Upper lobe of right lung (tissue), 1 donor: Measurements from ENCODE around the gene ATF6. TPM values are rescaled to one million over a fixed set of nuclear protein-coding genes. Genes with fewer than 3 reads are reported as not detected.

Experiments
- ATAC-seq: fragments of 200-7000 bp; cut with Tn5 transposase; one replicate; pipeline ENCODE4 v1.9.1; 2020; ENCODE audit warnings: mild to moderate bottlenecking, moderate library complexity
- DNase-seq: peaks from one replicate; pipeline ENCODE4 v3.0.0-alpha.2; 2020
- H3K27ac ChIP-seq: fragments of 200-600 bp; one replicate; pipeline ENCODE4 v1.8.0; 2022
- H3K27me3 ChIP-seq: fragments of 200-600 bp; one replicate; pipeline ENCODE4 v1.8.0; 2022; ENCODE audit warnings: mild to moderate bottlenecking
- H3K36me3 ChIP-seq: fragments of 200-600 bp; one replicate; pipeline ENCODE4 v1.8.0; 2022
- H3K4me1 ChIP-seq: fragments of 200-600 bp; one replicate; pipeline ENCODE4 v1.8.0; 2022
- H3K4me3 ChIP-seq: fragments of 200-600 bp; one replicate; pipeline ENCODE4 v1.8.0; 2022; ENCODE audit warnings: mild to moderate bottlenecking
- H3K9me3 ChIP-seq: fragments of 200-600 bp; one replicate; pipeline ENCODE4 v1.8.0; 2022
- intact Hi-C: fragments of 100-400 bp; cut with DNase I; formaldehyde crosslinking; loops from one replicate; pipeline ENCODE4 v1.11.0; 2022
- total RNA-seq: library from RNA; stranded (reverse); fragmentation: NEBNext Ultra II Directional; extraction: Animal tissue kit (Norgen Biotek cat#: 25700); gene quantifications from one replicate; pipeline ENCODE4 v1.2.1, GENCODE V29; 2021
- TF ChIP-seq, protein P1 (sequence below): fragments of 200-600 bp; IDR thresholded peaks from one replicate; pipeline ENCODE4 v1.8.0; 2022; ENCODE audit warnings: antibody characterized with exemption
- donor health status: DM: no; HTN: yes; CAD: no; lungs with severe emphysema.

Gene ATF6
- total RNA-seq, 1 donor from 2014 or later: 32.0 TPM

DNA sequence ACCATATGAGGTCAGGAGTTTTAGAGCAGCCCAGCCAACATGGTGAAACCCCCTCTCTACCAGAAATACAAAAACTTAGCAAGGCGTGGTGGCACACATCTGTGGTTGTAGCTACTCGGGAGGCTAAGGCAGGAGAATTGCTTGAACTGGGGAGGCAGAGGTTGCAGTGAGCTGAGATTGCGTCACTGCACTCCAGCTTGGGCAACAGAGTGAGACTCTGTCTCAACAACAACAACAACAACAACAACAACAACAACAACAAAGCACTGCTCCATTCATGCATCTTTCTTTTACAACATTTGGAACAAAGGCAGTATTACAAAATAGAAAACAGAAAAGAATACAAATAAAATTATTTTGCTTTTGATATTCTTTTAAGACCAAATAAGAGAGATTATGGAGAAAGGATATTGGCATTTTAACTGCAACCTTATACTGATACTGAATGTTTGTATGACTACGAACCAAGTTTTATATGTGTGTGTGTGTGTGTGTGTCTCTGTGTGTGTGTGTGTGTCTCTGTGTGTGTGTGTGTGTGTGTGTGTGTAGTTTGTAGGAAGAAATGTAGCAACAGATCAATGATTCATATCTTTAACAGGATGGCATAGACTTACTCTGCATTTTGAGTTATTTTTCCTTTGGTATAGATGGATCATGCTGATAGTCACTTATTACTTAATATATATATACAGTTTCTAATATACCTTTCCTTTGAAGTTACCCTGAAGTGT is 24.6 kb downstream of the ATF6 start:
- intact Hi-C loops: no loop called here
- H3K4me3 ChIP-seq: no peak overlapping the region
- DNase-seq (no peak), ATAC-seq (no peak)
- H3K9me3 ChIP-seq: no peaks in the 10 kb centered on the region
- no peaks in the 10 kb centered on the region for H3K4me1 ChIP-seq
- no peak overlapping the region for H3K27ac ChIP-seq
- H3K36me3 ChIP-seq: peaks cover 95% of the 10 kb centered on the region
- no peaks in the 10 kb centered on the region for H3K27me3 ChIP-seq
- TF ChIP-seq, protein P1, sequence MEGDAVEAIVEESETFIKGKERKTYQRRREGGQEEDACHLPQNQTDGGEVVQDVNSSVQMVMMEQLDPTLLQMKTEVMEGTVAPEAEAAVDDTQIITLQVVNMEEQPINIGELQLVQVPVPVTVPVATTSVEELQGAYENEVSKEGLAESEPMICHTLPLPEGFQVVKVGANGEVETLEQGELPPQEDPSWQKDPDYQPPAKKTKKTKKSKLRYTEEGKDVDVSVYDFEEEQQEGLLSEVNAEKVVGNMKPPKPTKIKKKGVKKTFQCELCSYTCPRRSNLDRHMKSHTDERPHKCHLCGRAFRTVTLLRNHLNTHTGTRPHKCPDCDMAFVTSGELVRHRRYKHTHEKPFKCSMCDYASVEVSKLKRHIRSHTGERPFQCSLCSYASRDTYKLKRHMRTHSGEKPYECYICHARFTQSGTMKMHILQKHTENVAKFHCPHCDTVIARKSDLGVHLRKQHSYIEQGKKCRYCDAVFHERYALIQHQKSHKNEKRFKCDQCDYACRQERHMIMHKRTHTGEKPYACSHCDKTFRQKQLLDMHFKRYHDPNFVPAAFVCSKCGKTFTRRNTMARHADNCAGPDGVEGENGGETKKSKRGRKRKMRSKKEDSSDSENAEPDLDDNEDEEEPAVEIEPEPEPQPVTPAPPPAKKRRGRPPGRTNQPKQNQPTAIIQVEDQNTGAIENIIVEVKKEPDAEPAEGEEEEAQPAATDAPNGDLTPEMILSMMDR: no peak

DNA sequence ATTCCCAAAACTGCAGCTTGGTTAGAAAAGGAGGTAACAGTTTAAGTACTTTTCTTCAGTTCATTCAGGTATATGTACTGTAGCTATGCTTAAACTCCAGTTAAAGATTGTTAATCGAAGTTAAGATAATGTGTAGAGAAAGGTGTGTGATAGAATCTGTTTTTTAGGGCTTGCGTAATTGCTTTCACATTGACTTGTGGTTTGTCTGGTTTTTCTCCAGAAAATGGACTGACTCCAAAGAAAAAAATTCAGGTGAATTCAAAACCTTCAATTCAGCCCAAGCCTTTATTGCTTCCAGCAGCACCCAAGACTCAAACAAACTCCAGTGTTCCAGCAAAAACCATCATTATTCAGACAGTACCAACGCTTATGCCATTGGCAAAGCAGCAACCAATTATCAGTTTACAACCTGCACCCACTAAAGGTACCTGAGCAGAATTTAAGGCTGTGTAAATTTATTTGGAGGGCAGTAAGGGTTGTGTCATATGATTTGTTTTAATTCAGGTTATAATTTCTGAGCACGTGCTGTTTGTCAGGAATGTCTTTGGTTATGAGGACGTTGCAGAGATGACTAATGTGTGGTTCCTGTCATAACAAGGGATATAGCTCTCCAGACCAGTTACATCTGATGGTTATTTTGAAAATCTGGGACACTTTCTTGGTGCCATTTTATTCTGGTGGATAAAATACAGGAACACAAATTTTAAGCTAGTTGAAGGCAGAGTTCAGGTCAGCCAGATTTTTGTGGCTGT is 26.0 kb downstream of the ATF6 start:
- DNase-seq: no peak
- peaks cover 95% of the 10 kb centered on the region for H3K36me3 ChIP-seq
- intact Hi-C loops: no loop called here

DNA sequence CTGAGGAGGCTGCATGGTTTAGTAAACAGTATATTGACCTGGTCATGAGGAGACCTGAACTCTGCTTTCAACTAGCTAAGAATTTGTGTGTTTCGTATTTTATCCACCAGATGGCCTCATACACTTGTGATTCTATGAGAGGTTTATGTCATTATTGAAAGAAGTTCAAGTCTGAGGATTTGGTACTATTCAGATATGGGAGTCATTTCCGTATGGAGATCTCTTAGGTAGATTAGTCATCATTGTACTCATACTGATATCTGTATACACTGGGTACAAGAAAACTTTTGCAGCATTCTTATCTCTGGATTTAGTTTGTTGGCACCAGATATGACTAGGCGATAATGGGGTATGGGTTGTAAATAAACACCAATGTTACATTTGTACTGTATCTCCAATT is 26.6 kb downstream of the ATF6 start:
- peaks cover 95% of the 10 kb centered on the region for H3K36me3 ChIP-seq
- no peak overlapping the region for H3K27ac ChIP-seq
- H3K27me3 ChIP-seq: no peaks in the 10 kb centered on the region
- DNase-seq (no peak), ATAC-seq (peak; percentile 80)
- TF ChIP-seq, protein P1: peak; percentile 55
- no peaks in the 10 kb centered on the region for H3K4me1 ChIP-seq
- H3K4me3 ChIP-seq: no peak overlapping the region
- H3K9me3 ChIP-seq: no peaks in the 10 kb centered on the region
- intact Hi-C loops: no loop called here

More for the DNA sequence above, 26.0 kb downstream of the ATF6 start:
- H3K27me3 ChIP-seq: no peaks in the 10 kb centered on the region
- TF ChIP-seq, protein P1: no peak
- H3K9me3 ChIP-seq: no peaks in the 10 kb centered on the region
- no peaks in the 10 kb centered on the region for H3K4me1 ChIP-seq
- H3K27ac ChIP-seq: no peak overlapping the region
- ATAC-seq: no peak
- no peak overlapping the region for H3K4me3 ChIP-seq

DNA sequence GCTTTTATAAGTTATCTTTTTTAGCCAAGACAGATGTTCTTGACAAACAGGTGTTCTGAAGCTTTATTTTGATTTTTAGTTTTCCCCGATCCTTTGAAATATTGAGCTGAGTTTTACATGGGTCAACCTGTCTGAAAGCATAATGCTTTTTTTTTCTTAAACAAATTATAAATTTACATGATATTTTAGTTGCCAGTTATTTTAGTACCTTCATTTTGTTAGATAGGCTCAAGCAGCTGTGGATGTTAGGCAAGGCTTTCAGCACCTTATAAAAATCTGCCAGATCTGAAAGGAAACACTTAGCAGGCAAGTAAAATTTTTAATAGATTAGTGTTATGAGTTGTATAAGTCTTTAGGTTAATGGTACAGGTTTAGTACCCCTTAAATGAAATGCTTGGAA is 33.7 kb downstream of the ATF6 start:
- intact Hi-C loops: no loop called here

DNA sequence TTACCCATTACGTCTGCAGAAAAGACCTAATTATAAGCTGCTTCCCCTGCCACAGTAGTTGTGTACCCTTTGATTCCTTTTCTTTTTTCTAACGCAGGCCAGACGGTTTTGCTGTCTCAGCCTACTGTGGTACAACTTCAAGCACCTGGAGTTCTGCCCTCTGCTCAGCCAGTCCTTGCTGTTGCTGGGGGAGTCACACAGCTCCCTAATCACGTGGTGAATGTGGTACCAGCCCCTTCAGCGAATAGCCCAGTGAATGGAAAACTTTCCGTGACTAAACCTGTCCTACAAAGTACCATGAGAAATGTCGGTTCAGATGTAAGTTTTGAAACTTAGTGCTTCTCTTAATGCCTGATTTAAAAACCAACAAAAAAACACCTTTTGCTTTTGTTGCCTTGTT is 35.8 kb downstream of the ATF6 start:
- TF ChIP-seq, protein P1: no peak
- no peaks in the 10 kb centered on the region for H3K27me3 ChIP-seq
- H3K36me3 ChIP-seq: peaks cover 38% of the 10 kb centered on the region
- H3K4me3 ChIP-seq: no peak overlapping the region
- peak; percentile 84 for ATAC-seq
- H3K4me1 ChIP-seq: no peaks in the 10 kb centered on the region
- no peaks in the 10 kb centered on the region for H3K9me3 ChIP-seq
- DNase-seq: no peak
- intact Hi-C loops: no loop called here
- no peak overlapping the region for H3K27ac ChIP-seq

More for the DNA sequence above, 33.7 kb downstream of the ATF6 start:
- Histone ChIP-seq H3K27ac (no peak overlapping the region), H3K36me3 (peaks cover 60% of the 10 kb centered on the region), H3K4me1 (no peaks in the 10 kb centered on the region), H3K9me3 (no peaks in the 10 kb centered on the region), H3K4me3 (no peak overlapping the region), H3K27me3 (no peaks in the 10 kb centered on the region)
- DNase-seq: no peak
- no peak for ATAC-seq
- TF ChIP-seq, protein P1: no peak
